GM12878 (cell line): Measurements from ENCODE around the gene FBXL16. TPM values are rescaled to one million over a fixed set of nuclear protein-coding genes. Genes with fewer than 3 reads are reported as not detected.
"Not testable (repeated sequence)": the region's sequence is repeated elsewhere in the genome, so short reads cannot be mapped to it uniquely, and the experiment has no call there.

Experiments used
- ATAC-seq: fragments of 200-7000 bp; cut with Tn5 transposase; 3 replicates; pipeline ENCODE4 v1.9.1; 2020; ENCODE audit warnings: mild to moderate bottlenecking, moderate library complexity
- BruUV-seq: library from RNA; stranded (reverse); fragments of 400-500 nt; replicated peaks from 2 replicates; lab custom pipeline; 2021; lab: Mats Ljungman, UMichigan
- CTCF ChIA-PET: fragments of 300-600 bp; sonication (Branson Sonifier 250); formaldehyde crosslinking; extraction: SDS; loops from one replicate; lab custom pipeline; 2021; ENCODE audit warnings: inconsistent platforms; lab: Yijun Ruan, JAX
- POLR2A ChIA-PET: fragments of 350-600 bp; formaldehyde crosslinking; extraction: SDS; loops from one replicate; lab custom pipeline; 2021; ENCODE audit warnings: inconsistent platforms; lab: Charles Lee
- RAD21 ChIA-PET: fragments of 300-600 bp; sonication (Branson Sonifier 250); formaldehyde crosslinking; loops from one replicate; lab custom pipeline; 2023; ENCODE audit warnings: antibody characterized with exemption; ENCODE audit not compliant: unreplicated experiment; lab: Charles Lee
- SMC1A ChIA-PET: fragments of 300-600 bp; sonication (Branson Sonifier 250); formaldehyde crosslinking; loops from one replicate; lab custom pipeline; 2023; ENCODE audit not compliant: unreplicated experiment, uncharacterized antibody; lab: Charles Lee
- DNase-seq: peaks from one replicate; pipeline ENCODE4 v3.0.0-alpha.2; 2011; ENCODE audit warnings: low read depth, low spot score
- FAIRE-seq: peaks from 3 replicates; lab custom pipeline; 2011; peaks lifted over from hg19 to GRCh38; lab: Jason Lieb, UNC
- H2AFZ ChIP-seq: 2 replicates; pipeline ENCODE4 v1.6.0; 2011; ENCODE audit warnings: low read depth, low read length, control low read depth; ENCODE audit not compliant: control insufficient read depth
- H3K27ac ChIP-seq: 2 replicates; pipeline ENCODE4 v1.5.1; 2011; ENCODE audit warnings: control low read depth; ENCODE audit not compliant: control insufficient read depth, insufficient read depth
- H3K27me3 ChIP-seq, 2 experiments: replicated peaks in 1 of 2; 2 replicates each; pipeline versions ENCODE4 v1.6.0 to v1.6.1; 2011; ENCODE audit warnings: low read length in 1 of 2; ENCODE audit not compliant: control insufficient read depth in 2 of 2, insufficient read depth in 2 of 2
- H3K36me3 ChIP-seq, 2 experiments: 2 replicates each; pipeline ENCODE4 v1.5.1; 2011; ENCODE audit warnings: low read length in 1 of 2; ENCODE audit not compliant: control insufficient read depth in 2 of 2, insufficient read depth in 2 of 2
- H3K4me1 ChIP-seq: 2 replicates; pipeline ENCODE4 v1.6.1; 2011; ENCODE audit warnings: mild to moderate bottlenecking, low read length, moderate library complexity, mixed read lengths; ENCODE audit not compliant: control insufficient read depth, insufficient read depth
- H3K4me2 ChIP-seq: 2 replicates; pipeline ENCODE4 v1.6.0; 2011; ENCODE audit warnings: control low read depth; ENCODE audit not compliant: control insufficient read depth, insufficient read depth
- H3K4me3 ChIP-seq: fragments of 200-600 bp; sonication (generic); 2 replicates; pipeline ENCODE4 v1.5.1; 2016
- H3K79me2 ChIP-seq: 2 replicates; pipeline ENCODE4 v1.6.0; 2011; ENCODE audit warnings: low read length; ENCODE audit not compliant: control insufficient read depth, insufficient read depth
- H3K9ac ChIP-seq: 2 replicates; pipeline ENCODE4 v1.8.0; 2011; ENCODE audit warnings: low read length, control low read depth, mixed read lengths; ENCODE audit not compliant: control insufficient read depth, insufficient read depth
- H3K9me3 ChIP-seq: replicated peaks from 3 replicates; pipeline ENCODE4 v1.5.1; 2011; ENCODE audit warnings: mild to moderate bottlenecking, low read length; ENCODE audit not compliant: control insufficient read depth, insufficient read depth
- H4K20me1 ChIP-seq: 2 replicates; pipeline ENCODE4 v1.6.0; 2011; ENCODE audit not compliant: control insufficient read depth, insufficient read depth
- BHLHE40 ChIP-seq, 2 experiments: fragments of 450-650 bp in 1 of 2; IDR thresholded peaks; 2 replicates each; pipeline ENCODE4 v1.6.1; 2011 to 2017; ENCODE audit warnings: low read depth in 2 of 2, borderline replicate concordance in 1 of 2, improper control_type of control experiment in 1 of 2, low read length in 1 of 2, mild to moderate bottlenecking in 1 of 2
- E2F8 ChIP-seq: fragments of 450-650 bp; IDR thresholded peaks from 2 replicates; pipeline ENCODE4 v1.6.1; 2018; ENCODE audit warnings: mild to moderate bottlenecking, low read depth, moderate library complexity; ENCODE audit not compliant: partially characterized antibody
- ETV6 ChIP-seq, 2 experiments: fragments of 450-650 bp in 1 of 2; IDR thresholded peaks in 1 of 2; conservative IDR thresholded peaks in 1 of 2; 2 replicates each; pipeline ENCODE4 v1.6.1; 2014; ENCODE audit warnings: antibody characterized with exemption in 1 of 2, borderline replicate concordance in 1 of 2, low read depth in 1 of 2, mild to moderate bottlenecking in 1 of 2, moderate library complexity in 1 of 2
- FOS ChIP-seq: IDR thresholded peaks from 3 replicates; pipeline ENCODE4 v1.6.1; 2011; ENCODE audit warnings: borderline replicate concordance; ENCODE audit not compliant: insufficient read length; ENCODE audit errors: extremely low read depth
- FOXM1 ChIP-seq: IDR thresholded peaks from 2 replicates; pipeline ENCODE4 v1.6.1; 2012; ENCODE audit warnings: low read depth, mild to moderate bottlenecking, inconsistent platforms, low read length, moderate library complexity
- IKZF2 ChIP-seq, 2 experiments: fragments of 450-650 bp; IDR thresholded peaks; 2 replicates each; pipeline ENCODE4 v1.6.1; 2017; ENCODE audit warnings: mild to moderate bottlenecking in 2 of 2, moderate library complexity in 2 of 2
- MEF2A ChIP-seq: IDR thresholded peaks from 2 replicates; pipeline ENCODE4 v1.6.1; 2011; ENCODE audit warnings: low read depth, mild to moderate bottlenecking, low read length, moderate library complexity; ENCODE audit not compliant: insufficient read depth
- NR2C1 ChIP-seq: fragments of 450-650 bp; IDR thresholded peaks from 2 replicates; pipeline ENCODE4 v1.6.1; 2017; ENCODE audit warnings: antibody characterized with exemption, mild to moderate bottlenecking, moderate library complexity
- POU2F2 ChIP-seq: IDR thresholded peaks from 3 replicates; pipeline ENCODE4 v1.6.1; 2011; ENCODE audit warnings: low read depth, mild to moderate bottlenecking, low read length, borderline replicate concordance
- SKIL ChIP-seq: fragments of 450-650 bp; IDR thresholded peaks from 2 replicates; pipeline ENCODE4 v1.6.1; 2017; ENCODE audit warnings: mild to moderate bottlenecking, low read depth, inconsistent platforms; ENCODE audit not compliant: poor library complexity, severe bottlenecking
- TCF3 ChIP-seq: IDR thresholded peaks from 2 replicates; pipeline ENCODE4 v1.6.1; 2012; ENCODE audit warnings: low read depth, mild to moderate bottlenecking, low read length, borderline replicate concordance; ENCODE audit not compliant: insufficient read depth
- WGBS: methylation state at CpG from one replicate; pipeline ENCODE4 v1.1.6; 2016; ENCODE audit warnings: low lambda C conversion rate; ENCODE audit not compliant: insufficient replicate concordance, insufficient coverage; ENCODE audit errors: missing lambda C conversion rate; 5-methylcytosine and 5-hydroxymethylcytosine counted together
- in situ Hi-C: fragments of 300-500 bp; cut with MboI; formaldehyde crosslinking; loops from 9 replicates; pipeline ENCODE4 v1.14.3; 2018; ENCODE audit warnings: mixed read lengths
- intact Hi-C: fragments of 100-400 bp; cut with micrococcal nuclease; formaldehyde crosslinking; loops from one replicate; pipeline ENCODE4 v1.14.2; 2022; ENCODE audit not compliant: unreplicated experiment
- polyA plus RNA-seq, 11 experiments: library from polyadenylated mRNA; depleted of rRNA in 4 of 11; unstranded in 6 of 11; stranded (reverse) in 5 of 11; fragments of >200 nt; fragmentation: Nextera tagmentation in 4 of 11; fragmentation: Illumina TruSeq in 1 of 11; extraction: Ambion mirVana in 4 of 11; extraction: Trizol in 1 of 11; gene quantifications; 1 replicate in 1 of 11; 2 replicates in 10 of 11; pipeline versions ENCODE4 v1.2.1 to v1.2.3, GENCODE V29; 2011 to 2016; ENCODE audit warnings: inconsistent platforms in 2 of 11, missing spikeins in 2 of 11, low read depth in 1 of 11
- total RNA-seq, 4 experiments: library from RNA; depleted of rRNA in 3 of 4; stranded (reverse); fragments of >200 nt in 3 of 4; fragmentation: Illumina TruSeq in 1 of 4; extraction: Trizol in 1 of 4; gene quantifications; 2 replicates each; pipeline versions ENCODE4 v1.2.1 to v1.2.3, GENCODE V29; 2013 to 2021

The FBXL16 gene
- total and polyA plus RNA-seq, 10 of the 15 experiments (the other 5 are each of a cell fraction or from before 2014, with no cell fraction given), result 0.13 to 1.4 (median 0.24) TPM

- in situ Hi-C loops, result no loop called here
- no peak for ATAC-seq
- no peak for DNase-seq
- H4K20me1 ChIP-seq, result no peaks in the 10 kb centered on the region
- no peak overlapping the region for H3K4me3 ChIP-seq
- H2AFZ ChIP-seq, result no peak overlapping the region
- H3K9me3 ChIP-seq, result no peaks in the 10 kb centered on the region; the same call in 2 of the 3 replicates
- H3K9ac ChIP-seq, result no peak overlapping the region
- H3K79me2 ChIP-seq, result no peaks in the 10 kb centered on the region
- H3K36me3 ChIP-seq, result no peaks in the 10 kb centered on the region
- H3K27ac ChIP-seq, result no peak overlapping the region
- ChIA-PET SMC1A (no interaction called here), RAD21 (interaction anchor here (0.5 kb wide), 1 partner anchor 310 kb away, joined by 3 read pairs; no protein-coding TSS in a partner anchor), CTCF (no interaction called here), POLR2A (no interaction called here)
- no TSS peak for BruUV-seq
- no peak for FAIRE-seq
- no peaks in the 10 kb centered on the region for H3K4me1 ChIP-seq
- intact Hi-C loops, result no loop called here
- no peaks in the 10 kb centered on the region; a peak in 2 of 4 replicates for H3K27me3 ChIP-seq
- WGBS, result 10% methylated on average over 11 of the region's 11 CpGs
- no peak overlapping the region for H3K4me2 ChIP-seq
- TF ChIP-seq ETV6 (conservative IDR thresholded peaks at IDR 0.05 in 1 of 2, IDR thresholded peaks at IDR 0.05 in 1 of 2; ENCODE audit: borderline replicate concordance in 1 of 2, low read depth in 1 of 2) (no peak), MEF2A (no peak), E2F8 (no peak), FOXM1 (no peak), TCF3 (no peak), SKIL (no peak), POU2F2 (no peak), FOS (no peak), BHLHE40 (IDR thresholded peaks at IDR 0.05; ENCODE audit: borderline replicate concordance in 1 of 2, low read depth in 2 of 2, low read length in 1 of 2) (no peak), IKZF2 (IDR thresholded peaks at IDR 0.05) (no peak), NR2C1 (no peak)
- TF ChIP-seq, all 136 proteins: peak for 0
These were observed 49.1 kb upstream of the FBXL16 start for GRCh38 chr16:754656-755055.

- RAD21 ChIA-PET, result interaction anchor here (0.5 to 0.6 kb wide), 2 partner anchors 311 to 387 kb away, joined by 3 read pairs; no protein-coding TSS in a partner anchor
- DNase-seq, H4K20me1 ChIP-seq, ATAC-seq, H3K9ac ChIP-seq, intact Hi-C loops, BruUV-seq, SMC1A ChIA-PET, FAIRE-seq, CTCF ChIA-PET, H3K27me3 ChIP-seq, H3K4me2 ChIP-seq, POLR2A ChIA-PET, H3K4me1 ChIP-seq, H3K4me3 ChIP-seq, in situ Hi-C loops, H3K9me3 ChIP-seq, H3K27ac ChIP-seq, H2AFZ ChIP-seq, H3K36me3 ChIP-seq, H3K79me2 ChIP-seq: not testable (repeated sequence)
- WGBS, result 59% methylated on average over 11 of the region's 11 CpGs
These were observed 48.6 kb upstream of the FBXL16 start for GRCh38 chr16:754121-754607.
